Peyer's patch (tissue), 4 donors: ENCODE data around the gene P3H3. TPM values are rescaled to one million over a fixed set of nuclear protein-coding genes. Genes with fewer than 3 reads are reported as not detected.

Experiments
- DNase-seq, 3 donors: peaks; one replicate each; pipeline ENCODE4 v3.0.0-alpha.2; 2017 to 2019
- H3K27ac ChIP-seq, 4 donors: fragments of 200-600 bp; sonication (generic); one replicate each; pipeline ENCODE4 v1.5.1; 2016 to 2019
- H3K27me3 ChIP-seq, 2 donors: fragments of 200-600 bp; sonication (generic); one replicate each; pipeline ENCODE4 v1.5.1; 2019
- H3K36me3 ChIP-seq, 3 donors: fragments of 200-600 bp; sonication (generic); one replicate each; pipeline ENCODE4 v1.5.1; 2016 to 2019
- H3K4me1 ChIP-seq, 4 donors: fragments of 200-600 bp; sonication (generic); one replicate each; pipeline ENCODE4 v1.5.1; 2016 to 2019
- H3K4me3 ChIP-seq, 4 donors: fragments of 200-600 bp; sonication (generic); 1 replicate in 3 of 4; 2 replicates in 1 of 4; pipeline ENCODE4 v1.5.1; 2016 to 2019; ENCODE audit warnings: mild to moderate bottlenecking in 1 of 4
- H3K9me3 ChIP-seq, 4 donors: fragments of 200-600 bp; sonication (generic); one replicate each; pipeline ENCODE4 v1.5.1; 2016 to 2019; ENCODE audit warnings: mild to moderate bottlenecking in 1 of 4
- POLR2A ChIP-seq, 2 donors: fragments of 450-650 bp; IDR thresholded peaks; one replicate each; pipeline ENCODE4 v1.5.1; 2017; ENCODE audit warnings: antibody characterized with exemption in 2 of 2, mild to moderate bottlenecking in 2 of 2, moderate library complexity in 2 of 2
- total RNA-seq, 4 donors: library from RNA; depleted of rRNA; stranded (reverse); fragments of >200 nt; gene quantifications; one replicate each; pipeline ENCODE4 v1.1.0, GENCODE V29; 2016
- TF ChIP-seq, protein P1 (sequence below), 6 experiments: fragments of 450-650 bp in 4 of 6; fragments of 200-600 bp in 2 of 6; sonication (generic) in 1 of 6; IDR thresholded peaks; one replicate each; pipeline ENCODE4 v1.5.1; 2017 to 2019; ENCODE audit warnings: antibody characterized with exemption in 6 of 6, mild to moderate bottlenecking in 3 of 6, moderate library complexity in 1 of 6

The P3H3 gene
- total RNA-seq, 4 donors from 2014 or later, result 3.7 to 40.4 (median 8.7) TPM

DNA sequence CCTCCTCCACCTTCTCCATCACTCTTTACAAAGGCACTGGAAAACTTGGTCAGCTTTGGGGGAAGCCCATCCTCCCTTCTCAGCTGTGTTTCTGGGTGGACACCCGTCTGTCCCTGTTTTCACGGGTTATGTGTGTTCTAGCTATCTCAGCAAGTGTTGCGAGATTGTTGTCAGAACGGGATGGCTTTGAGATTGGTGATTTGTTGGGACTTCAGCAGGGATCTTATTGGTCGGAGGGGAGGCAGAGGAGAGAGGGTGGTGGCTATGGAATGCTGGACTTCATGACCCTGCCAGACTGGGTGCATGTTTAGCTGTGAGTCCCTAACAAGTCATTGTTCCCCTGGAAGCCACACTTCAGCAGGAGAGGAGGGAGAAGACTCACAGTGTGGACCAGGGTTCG lies 25.8 kb downstream of the P3H3 start:
- Histone ChIP-seq H3K27me3 (no peaks in the 10 kb centered on the region), H3K4me3 (no peak overlapping the region), H3K36me3 (peaks cover 0 to 41% (median 0%) of the 10 kb centered on the region in 3 donors), H3K27ac (no peak overlapping the region), H3K9me3 (no peaks in the 10 kb centered on the region), H3K4me1 (peaks cover 0 to 14% (median 7%) of the 10 kb centered on the region in 4 donors)
- TF ChIP-seq, protein P1, sequence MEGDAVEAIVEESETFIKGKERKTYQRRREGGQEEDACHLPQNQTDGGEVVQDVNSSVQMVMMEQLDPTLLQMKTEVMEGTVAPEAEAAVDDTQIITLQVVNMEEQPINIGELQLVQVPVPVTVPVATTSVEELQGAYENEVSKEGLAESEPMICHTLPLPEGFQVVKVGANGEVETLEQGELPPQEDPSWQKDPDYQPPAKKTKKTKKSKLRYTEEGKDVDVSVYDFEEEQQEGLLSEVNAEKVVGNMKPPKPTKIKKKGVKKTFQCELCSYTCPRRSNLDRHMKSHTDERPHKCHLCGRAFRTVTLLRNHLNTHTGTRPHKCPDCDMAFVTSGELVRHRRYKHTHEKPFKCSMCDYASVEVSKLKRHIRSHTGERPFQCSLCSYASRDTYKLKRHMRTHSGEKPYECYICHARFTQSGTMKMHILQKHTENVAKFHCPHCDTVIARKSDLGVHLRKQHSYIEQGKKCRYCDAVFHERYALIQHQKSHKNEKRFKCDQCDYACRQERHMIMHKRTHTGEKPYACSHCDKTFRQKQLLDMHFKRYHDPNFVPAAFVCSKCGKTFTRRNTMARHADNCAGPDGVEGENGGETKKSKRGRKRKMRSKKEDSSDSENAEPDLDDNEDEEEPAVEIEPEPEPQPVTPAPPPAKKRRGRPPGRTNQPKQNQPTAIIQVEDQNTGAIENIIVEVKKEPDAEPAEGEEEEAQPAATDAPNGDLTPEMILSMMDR (IDR thresholded peaks at IDR 0.05), result no peak
- no peak for TF ChIP-seq POLR2A (IDR thresholded peaks at IDR 0.05)
- DNase-seq, result no peak

DNA sequence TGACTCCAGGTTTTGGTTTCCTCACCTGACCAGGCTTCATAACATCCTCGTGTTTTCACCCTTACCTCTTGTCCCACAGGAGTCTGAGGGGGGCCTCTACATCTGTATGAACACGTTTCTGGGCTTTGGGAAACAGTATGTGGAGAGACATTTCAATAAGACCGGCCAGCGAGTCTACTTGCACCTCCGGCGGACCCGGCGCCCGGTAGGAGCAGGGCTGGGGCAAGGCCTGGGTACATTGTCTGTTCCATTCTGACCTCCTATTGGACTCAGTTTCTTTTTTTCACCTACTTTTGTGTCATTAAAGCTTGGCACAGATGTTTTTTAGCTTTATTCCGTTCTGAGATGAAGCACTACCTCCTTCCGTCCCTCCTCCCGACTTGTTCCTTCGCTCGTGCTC lies 27.1 kb downstream of the P3H3 start:
- Histone ChIP-seq H3K27me3 (no peaks in the 10 kb centered on the region), H3K36me3 (peaks cover 0 to 50% (median 0%) of the 10 kb centered on the region in 3 donors), H3K27ac (no peak overlapping the region)

DNA sequence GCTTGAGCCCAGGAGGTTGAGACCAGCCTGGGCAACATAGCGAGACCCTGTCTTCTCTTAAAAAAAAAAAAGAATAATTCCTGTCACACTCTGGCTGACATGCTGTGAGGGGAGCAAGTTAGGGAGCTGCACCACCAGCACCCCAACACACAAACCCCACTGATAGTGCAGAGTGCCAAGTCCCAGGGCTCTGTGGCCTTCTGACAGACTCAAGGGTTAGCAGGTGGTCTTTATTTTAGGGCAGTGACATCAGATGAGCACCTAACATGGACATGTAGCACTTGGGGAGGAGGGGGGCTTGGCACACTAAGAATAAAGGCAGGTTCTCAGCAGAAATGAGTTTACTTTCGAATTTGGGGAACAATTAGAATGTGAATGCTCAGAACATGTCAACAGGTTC lies 30.6 kb downstream of the P3H3 start:
- no peak for DNase-seq

More for the DNA sequence above, 27.1 kb downstream of the P3H3 start:
- no peak for DNase-seq
- TF ChIP-seq, protein P1 (IDR thresholded peaks at IDR 0.05), result no peak
- TF ChIP-seq POLR2A (IDR thresholded peaks at IDR 0.05), result no peak
- H3K9me3 ChIP-seq, result no peaks in the 10 kb centered on the region
- peaks cover 0 to 14% (median 7%) of the 10 kb centered on the region in 4 donors for H3K4me1 ChIP-seq
- H3K4me3 ChIP-seq, result no peak overlapping the region

DNA sequence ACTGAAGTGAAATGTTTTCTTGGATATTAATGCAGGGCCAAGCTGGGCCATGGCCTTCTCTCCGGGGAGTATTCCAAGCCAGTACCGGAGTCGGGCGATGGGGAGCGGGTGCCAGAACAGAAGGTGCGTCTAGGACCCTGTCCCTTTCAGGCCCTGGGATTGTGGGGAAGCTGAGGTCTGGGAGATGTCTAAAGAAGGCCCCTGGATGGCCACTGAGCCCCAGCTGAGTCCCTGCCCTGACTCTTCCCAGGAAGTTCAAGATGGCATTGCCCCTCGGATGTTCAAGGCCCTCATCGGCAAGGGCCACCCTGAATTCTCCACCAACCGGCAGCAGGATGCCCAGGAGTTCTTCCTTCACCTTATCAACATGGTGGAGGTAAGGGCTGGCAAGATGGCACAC lies 31.9 kb downstream of the P3H3 start:
- Histone ChIP-seq H3K4me1 (no peaks in the 10 kb centered on the region), H3K9me3 (no peaks in the 10 kb centered on the region), H3K27ac (no peak overlapping the region), H3K27me3 (no peaks in the 10 kb centered on the region), H3K4me3 (no peak overlapping the region), H3K36me3 (peaks cover 0 to 95% (median 0%) of the 10 kb centered on the region in 3 donors)
- no peak for TF ChIP-seq POLR2A (IDR thresholded peaks at IDR 0.05)
- TF ChIP-seq, protein P1 (IDR thresholded peaks at IDR 0.05), result no peak
- no peak for DNase-seq

More for the DNA sequence above, 30.6 kb downstream of the P3H3 start:
- Histone ChIP-seq H3K4me1 (no peaks in the 10 kb centered on the region), H3K9me3 (no peaks in the 10 kb centered on the region), H3K27ac (no peak overlapping the region), H3K36me3 (peaks cover 0 to 83% (median 0%) of the 10 kb centered on the region in 3 donors), H3K27me3 (no peaks in the 10 kb centered on the region), H3K4me3 (no peak overlapping the region)
- TF ChIP-seq, protein P1 (IDR thresholded peaks at IDR 0.05), result no peak
- TF ChIP-seq POLR2A (IDR thresholded peaks at IDR 0.05), result no peak

DNA sequence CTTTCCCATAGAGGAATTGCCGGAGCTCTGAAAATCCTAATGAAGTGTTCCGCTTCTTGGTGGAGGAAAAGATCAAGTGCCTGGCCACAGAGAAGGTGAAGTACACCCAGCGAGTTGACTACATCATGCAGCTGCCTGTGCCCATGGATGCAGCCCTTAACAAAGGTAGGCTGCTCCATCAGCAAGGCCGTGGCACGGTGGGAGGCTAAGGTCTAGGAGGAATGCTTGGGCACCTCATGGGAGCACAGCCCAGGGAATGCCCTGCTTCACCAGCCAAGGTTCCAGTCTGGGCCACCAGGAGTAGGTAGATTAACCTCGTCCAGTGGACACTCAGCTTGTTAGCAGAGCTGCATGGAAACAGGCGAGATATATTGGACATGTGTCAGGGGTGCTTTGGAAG lies 32.7 kb downstream of the P3H3 start:
- peaks cover 0 to 97% (median 0%) of the 10 kb centered on the region in 3 donors for H3K36me3 ChIP-seq
- H3K4me3 ChIP-seq, result no peak overlapping the region
- no peaks in the 10 kb centered on the region for H3K9me3 ChIP-seq
- no peak for TF ChIP-seq POLR2A (IDR thresholded peaks at IDR 0.05)
- TF ChIP-seq, protein P1 (IDR thresholded peaks at IDR 0.05), result no peak
- H3K27me3 ChIP-seq, result no peaks in the 10 kb centered on the region
- no peak for DNase-seq
- H3K27ac ChIP-seq, result no peak overlapping the region
- no peaks in the 10 kb centered on the region for H3K4me1 ChIP-seq

DNA sequence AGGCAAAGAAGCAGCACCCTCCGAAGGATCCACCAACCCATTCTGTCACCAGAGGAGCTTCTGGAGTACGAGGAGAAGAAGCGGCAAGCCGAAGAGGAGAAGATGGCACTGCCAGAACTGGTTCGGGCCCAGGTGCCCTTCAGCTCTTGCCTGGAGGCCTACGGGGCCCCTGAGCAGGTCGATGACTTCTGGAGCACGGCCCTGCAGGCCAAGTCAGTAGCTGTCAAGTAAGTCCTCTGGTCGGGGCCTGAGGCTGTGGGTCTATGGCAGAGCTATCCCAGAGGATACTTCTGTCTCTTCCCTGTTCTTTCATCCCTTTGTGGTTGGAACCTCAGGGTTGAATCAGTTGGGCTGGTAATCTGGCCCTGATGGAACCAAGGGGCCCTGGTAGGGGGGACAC lies 33.2 kb downstream of the P3H3 start:
- H3K4me1 ChIP-seq, result no peaks in the 10 kb centered on the region
- H3K27me3 ChIP-seq, result no peaks in the 10 kb centered on the region
- TF ChIP-seq, protein P1 (IDR thresholded peaks at IDR 0.05), result no peak
- no peak for TF ChIP-seq POLR2A (IDR thresholded peaks at IDR 0.05)
- no peak for DNase-seq
- no peak overlapping the region for H3K4me3 ChIP-seq
- no peak overlapping the region for H3K27ac ChIP-seq
- H3K36me3 ChIP-seq, result peaks cover 0 to 95% (median 0%) of the 10 kb centered on the region in 3 donors
- no peaks in the 10 kb centered on the region for H3K9me3 ChIP-seq
